ENCODE data around the gene MOSMO. TPM values are rescaled to one million over a fixed set of nuclear protein-coding genes. Genes with fewer than 3 reads are reported as not detected.
"Not testable (repeated sequence)": the region's sequence is repeated elsewhere in the genome, so short reads cannot be mapped to it uniquely, and the experiment has no call there.

Gene MOSMO
- polyA plus RNA-seq, 1 donor, result 13.4 TPM

DNA sequence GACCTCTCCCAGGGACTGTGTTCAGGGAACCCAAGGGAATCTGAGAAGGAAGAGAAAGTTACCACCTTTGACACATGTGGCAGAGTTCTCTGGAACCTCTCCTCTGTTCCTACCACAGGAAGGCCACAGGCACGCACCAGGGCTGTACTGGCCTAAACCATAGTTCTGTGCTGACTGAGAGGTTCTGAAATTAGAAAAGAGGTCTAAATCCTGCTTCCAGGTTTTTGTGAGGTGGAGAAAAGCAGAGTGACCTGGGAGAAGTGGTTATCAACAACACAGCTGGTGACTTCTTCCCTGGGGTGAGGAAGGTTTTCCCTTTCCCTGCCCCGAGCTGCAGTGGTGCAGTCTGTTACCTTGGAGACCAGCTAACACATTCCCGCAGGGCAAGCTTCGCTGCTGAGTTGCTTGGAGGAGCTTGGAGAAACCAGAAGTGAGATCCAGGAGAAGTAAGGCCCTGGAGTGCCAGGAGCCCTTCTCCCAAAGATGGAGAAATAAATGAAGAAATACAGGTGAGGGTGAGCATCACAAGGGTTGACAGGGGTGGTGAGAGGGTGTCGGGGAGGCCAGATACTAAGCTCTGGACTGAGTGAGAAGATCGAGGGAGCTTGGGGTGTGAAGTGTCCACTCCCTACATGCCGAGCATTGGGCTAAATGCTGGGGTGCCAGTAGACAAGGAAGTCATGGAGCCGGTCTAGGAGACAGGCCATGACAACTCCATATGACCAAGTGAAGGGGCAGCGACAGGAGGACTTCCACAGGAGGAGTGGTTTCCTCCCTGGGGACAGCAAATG lies 84.4 kb downstream of the MOSMO start, which contains the start of gene VWA3A:
VWA3A (plus strand) TSS at position 399 of the 791 bp plus-strand sequence; CDS start at position 496, 97 bp downstream.
- DNase-seq (ENCODE audit: low read depth), result no peak

DNA sequence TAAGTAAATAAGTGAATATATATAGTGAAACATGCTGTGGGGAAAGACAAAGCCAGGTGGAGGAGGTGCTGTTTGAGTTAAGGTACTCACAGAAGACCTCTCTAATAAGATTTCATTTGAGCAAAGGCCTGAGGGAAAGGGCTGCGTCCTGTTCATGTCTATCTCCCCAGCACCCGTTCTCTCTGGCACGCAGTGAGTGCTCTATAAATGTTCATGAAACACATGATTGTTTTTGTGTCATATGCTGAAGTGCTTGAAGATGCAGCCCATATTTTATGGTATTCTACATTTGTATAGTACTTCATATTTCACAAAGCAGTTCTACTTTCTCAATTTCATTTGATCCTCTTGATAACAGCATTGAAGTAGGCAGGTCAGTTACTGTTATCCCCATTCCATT lies 85.4 kb downstream of the MOSMO start:
- no peak for DNase-seq (ENCODE audit: low read depth)

DNA sequence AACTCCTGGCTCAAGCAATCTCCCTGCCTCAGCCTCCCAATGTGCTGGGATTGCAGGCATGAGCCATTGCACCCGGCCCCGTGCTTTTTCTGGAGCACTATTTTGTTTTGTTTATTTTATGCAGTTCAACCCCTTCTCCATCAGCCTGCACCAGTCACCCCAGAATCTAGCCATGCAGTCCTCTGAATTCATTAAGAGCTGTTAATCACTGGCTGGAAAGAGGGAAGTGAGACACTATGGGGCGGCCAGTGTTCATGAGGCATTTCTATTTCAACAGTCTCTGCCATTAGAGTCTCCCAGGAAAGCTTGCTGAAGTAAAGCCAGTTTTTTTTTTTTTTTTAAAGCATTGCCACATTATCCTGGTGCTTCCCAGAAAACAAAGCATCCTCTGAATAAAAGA lies 86.1 kb downstream of the MOSMO start:
- DNase-seq (ENCODE audit: low read depth), result no peak

DNA sequence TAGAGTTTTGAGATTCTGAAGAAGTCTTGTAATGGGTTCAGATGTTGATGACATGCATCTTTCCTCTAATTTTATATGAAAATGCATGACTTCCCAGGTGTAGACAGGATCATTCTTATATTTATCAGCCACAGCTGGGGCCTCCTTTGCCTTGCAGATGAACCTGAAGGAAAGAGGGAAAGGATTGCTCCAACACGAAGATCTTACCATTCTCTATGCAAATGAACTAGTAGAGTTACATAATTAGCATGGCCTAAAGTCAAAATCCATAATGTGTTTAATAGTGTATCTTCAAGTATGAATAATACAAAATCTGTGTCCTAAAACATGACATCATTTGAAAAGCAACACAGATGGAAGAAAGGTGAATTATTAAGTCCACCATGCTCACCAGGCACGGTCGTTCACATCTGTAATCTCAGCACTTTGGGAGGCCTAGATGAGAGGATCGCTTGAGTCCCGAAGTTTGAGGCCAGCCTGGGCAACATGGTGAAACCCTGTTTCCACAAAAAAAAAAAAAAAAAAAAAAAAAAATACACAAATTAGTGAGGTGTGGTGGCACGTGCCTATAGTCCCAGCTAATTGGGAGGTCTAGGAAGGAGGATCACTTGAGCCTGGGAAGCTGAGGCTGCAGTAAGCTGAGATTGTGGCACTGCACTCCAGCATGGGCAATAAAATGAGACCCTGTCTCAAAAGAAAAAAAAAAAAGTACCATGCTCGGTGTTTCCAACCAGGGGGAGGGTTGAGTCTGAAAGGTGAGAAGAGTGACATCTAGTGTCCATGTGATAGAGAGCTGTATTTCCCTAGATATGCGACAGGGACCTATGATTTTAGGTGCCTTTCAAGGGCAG lies 90.7 kb downstream of the MOSMO start:
- DNase-seq (ENCODE audit: low read depth), result peak; percentile 16

DNA sequence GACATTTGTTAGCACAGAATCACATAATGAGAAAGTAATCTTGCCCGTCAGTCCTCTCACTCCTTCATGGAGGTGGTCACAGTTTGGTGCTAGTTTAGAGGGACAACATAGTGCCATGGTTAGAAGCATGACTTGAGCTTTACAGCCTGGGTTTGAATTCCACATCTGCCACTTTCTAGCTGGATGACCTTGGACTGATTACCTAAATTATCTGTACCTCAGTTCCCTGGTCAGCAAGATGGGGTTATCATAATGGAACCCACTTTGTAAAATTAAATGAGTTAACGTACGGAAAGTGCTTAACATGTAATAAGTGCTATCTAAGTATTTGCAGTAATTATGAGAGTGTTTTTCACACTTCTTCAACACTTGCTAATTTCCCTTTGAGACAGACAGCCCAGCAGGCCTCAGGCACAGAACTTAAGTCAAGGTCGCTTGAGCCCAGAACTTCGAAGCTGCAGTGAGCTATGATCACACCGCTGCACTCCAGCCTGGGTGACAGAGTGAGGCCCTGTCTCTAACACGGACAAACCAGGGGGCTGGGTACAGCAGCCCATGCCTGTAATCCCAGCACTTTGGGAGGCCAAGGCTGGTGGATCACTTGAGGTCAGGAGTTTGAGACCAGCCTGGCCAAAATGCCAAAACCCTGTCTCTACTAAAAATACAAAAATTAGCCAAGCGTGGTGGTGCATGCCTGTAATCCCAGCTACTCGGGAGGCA lies 91.5 kb downstream of the MOSMO start:
- DNase-seq (ENCODE audit: low read depth), result no peak

DNA sequence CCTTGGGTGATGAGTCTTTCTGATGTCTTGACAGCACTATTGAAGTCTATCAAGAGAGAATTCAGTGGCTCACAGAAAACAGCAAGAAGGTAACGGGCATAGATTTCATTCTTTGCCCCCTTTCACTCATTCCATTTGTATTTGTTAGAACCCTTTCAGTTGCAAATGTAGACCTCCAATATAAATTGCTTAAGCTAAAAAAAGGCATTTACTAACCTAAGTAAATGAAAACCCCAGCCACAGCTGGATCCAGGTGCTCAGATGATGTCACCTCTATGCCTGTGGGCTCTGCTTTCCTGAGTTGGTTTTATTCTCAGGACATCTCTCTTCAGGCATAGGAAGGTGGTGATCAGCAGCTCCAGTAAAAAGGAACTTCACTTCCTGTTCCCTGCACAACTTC lies 95.5 kb downstream of the MOSMO start:
- DNase-seq (ENCODE audit: low read depth), result no peak

DNA sequence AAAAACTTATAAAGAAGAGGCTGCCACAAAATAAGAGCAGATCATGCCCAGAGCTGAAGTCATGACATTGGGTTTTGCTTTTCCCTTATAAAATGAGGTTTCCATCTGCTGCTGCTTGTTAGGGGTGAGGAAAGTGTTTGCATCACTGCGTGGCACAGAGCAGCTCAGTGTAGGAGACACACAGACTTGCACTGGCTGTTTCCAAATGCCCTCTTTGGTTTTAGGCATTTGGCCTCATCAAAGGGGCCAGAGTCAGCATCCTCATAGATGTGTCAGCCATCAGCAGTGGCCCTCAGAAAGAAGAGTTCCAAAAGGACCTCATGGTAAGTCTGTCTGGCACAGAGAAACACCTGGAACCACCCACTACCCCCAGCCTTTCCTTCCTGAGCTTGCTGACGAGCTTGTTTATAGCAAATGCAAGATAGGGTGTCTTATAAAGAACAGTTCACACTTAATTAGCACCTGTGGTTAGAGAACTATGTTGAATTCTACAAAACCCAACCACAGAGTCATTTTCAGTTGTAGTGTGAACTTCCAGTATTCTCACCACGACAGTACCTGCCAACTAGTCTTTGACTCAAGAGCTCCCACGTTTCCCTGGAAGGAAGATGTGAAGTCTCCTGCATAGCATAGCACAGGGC lies 101.5 kb downstream of the MOSMO start:
- DNase-seq (ENCODE audit: low read depth), result no peak

DNA sequence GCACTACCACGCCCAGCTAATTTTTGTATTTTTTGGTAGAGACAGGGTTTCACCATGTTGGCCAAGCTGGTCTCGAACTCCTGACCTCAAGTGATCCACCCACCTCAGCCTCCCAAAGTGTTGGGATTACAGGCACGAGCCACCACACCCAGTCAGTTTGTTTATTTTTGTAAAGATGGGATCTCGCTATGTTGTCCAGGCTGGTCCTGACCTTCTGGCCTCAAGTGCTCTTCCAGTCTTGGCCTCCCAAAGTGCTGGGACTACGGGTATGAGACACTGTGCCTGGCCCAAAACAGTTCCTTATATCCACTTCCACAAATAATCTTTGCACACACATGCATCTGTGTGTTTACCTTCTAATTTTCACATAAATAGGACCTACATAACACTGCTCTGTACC lies 103.7 kb downstream of the MOSMO start:
- DNase-seq (ENCODE audit: low read depth), result not testable (repeated sequence)

DNA sequence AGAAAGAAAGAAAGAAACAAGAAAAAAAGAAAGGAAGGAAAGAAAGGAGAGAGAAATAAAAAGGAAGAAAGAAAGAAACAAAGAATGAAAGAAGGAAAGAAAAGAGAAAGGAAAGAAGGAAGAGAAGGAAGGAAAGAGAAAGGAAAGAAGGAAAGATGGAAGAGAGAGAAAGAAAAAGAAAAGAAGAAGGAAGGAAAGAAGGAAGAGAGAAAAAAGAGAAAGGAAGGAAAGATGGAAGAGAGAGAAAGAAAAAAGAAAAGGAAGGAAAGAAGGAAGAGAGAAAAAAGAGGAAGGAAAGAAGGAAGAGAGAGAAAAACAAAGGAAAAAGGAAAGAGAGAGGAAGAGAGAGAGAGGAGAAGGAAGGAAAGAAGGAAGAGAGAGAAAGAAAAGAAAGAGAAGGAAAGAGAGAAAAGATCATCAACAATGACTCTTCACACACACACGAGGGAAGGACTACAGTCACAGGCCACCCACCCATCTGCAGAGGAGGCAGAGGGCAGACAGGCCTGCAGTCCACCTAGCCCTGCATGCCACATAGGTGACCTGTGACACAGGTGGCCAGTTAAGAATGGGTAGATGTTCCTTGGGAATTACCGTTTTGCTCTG lies 108.3 kb downstream of the MOSMO start:
- no peak for DNase-seq (ENCODE audit: low read depth)

DNA sequence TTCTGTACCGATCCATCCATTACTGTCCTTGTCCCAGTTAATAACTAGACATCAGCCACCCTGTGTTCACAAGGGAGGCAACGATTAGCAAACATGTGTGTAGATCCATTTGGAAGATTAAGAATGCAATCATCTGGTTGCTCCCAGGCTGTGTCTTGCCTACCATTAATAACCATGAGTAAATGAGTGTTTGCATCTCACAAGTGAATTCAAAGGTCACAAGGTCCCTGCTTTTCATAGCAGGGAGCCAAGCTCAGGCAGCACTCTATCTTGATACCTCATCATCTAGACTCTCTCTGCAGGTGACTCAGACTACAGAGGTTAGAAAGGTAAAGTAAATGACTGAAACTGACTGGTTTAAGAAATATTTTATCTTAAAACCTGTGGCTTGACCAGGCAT lies 109.7 kb downstream of the MOSMO start:
- DNase-seq (ENCODE audit: low read depth), result no peak

DNA sequence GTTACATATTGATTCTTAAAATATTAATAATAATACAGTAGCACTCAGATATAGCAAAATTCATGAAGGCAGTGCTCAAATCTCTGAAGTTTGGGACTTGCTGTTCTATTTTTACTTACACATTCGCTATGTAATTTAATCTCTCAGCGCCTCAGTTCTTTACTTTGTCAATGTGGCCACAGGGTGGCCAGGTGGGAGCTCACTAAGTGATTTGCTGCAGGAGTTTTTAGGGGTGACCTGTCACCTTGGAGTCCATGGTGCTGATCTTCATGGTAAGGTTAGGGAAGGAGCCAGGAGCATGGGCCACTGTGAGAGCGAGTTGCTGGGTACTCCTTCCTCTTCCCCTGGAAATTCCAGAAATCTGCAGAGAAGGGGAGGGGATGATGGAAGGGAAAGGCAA lies 112.5 kb downstream of the MOSMO start:
- DNase-seq (ENCODE audit: low read depth), result no peak

DNA sequence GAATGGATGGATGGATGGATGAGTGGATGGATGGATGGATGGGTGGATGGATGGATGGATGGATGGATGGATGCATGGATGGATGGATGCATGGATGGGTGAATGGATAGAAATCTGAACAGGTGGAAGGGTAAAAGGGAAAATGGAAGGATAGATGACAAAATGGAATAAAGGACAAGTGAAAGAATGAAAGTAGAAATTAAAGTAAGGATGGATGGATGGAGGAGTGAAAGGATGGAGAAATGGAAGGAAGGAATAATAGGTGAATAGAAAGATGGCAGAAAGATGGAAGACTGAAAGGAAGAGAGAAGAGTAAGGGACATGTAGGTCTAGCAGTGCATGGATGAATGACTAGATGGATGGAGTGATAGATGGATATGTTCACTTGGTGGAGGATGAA lies 114.3 kb downstream of the MOSMO start:
- no peak for DNase-seq (ENCODE audit: low read depth)

DNA sequence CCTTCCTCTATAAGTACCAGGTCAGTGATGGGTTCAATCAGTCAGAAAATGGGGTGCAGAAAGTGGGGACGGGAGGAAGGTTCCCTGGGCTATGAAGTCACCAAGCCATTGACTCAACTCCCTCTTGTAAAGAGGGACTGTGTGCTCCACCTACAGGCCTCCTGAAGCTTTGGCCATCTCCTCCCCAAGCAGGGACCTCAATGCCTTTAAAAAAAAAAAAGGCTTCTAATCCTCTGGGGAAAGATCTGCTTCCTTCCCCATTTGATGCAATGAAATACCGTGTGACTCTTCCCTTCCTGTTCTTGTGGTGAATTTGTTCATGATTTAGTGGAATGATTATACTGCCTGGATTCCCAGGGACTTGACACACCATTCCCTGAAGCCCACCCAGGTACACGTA lies 115.2 kb downstream of the MOSMO start:
- DNase-seq (ENCODE audit: low read depth), result no peak

DNA sequence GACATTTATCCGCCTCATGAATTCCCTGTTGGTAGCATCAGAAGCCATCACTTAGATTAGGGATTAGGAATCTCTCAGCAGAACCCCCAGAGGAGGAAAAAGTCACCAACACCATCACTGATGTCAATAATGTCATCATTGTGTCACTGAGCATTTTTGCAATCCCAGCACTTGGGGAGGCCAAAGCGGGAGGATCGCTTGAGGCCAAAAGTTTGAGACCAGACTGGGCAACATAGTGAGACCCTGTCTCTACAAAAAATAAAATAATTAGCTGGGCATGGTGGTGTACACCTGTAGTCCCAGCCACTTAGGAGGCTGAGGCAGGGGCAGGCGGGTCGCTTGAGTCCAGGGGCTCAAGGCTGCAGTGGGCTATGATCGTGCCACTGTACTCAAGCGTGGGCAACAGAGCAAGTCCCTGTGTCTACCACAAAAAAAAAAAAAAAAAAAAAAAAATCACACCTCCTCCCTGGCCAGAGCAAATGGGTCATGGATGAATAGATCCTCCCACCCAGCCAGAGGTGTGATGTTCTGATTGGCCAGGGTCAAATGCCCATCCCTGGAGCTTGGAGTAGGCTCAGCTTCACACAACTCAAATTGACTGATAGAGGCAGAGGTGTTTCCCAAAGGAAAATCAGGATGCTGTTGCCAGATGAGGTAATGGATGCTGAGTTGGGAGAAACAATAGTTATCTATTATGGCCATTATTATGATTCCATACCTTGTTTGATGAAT lies 116.0 kb downstream of the MOSMO start:
- DNase-seq (ENCODE audit: low read depth), result no peak

DNA sequence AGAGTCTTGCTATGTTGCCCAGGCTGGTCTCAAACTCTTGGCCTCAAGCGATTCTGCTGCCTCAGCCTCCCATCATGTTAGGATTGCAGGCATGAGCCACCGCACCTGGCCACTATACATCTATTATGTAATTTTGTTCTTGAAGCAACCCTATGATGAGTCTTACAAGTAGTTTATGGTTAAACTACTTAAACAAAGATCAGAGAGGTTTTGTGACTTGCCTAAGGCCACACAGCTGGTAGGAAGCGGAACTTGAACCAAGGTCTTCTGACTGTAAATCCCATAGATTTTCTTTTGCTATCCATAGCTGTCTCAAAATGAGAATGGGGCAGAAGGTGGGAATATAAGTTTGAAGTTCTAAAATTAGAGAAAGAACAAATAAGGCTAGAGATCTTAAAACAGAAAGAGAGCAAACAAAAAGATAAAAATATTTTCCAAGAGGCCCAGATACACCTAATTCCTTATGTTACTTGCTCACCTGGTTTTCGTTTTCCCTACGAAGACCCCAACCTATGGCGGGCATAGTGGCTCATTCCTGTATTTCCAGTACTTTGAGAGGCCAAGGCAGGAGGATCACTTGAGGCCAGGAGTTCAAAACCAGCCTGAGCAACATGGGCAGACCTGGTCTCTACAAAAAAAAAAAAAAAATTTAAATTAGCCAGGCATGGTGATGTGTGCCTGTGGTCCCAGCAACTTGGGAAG lies 116.8 kb downstream of the MOSMO start:
- no peak for DNase-seq (ENCODE audit: low read depth)

DNA sequence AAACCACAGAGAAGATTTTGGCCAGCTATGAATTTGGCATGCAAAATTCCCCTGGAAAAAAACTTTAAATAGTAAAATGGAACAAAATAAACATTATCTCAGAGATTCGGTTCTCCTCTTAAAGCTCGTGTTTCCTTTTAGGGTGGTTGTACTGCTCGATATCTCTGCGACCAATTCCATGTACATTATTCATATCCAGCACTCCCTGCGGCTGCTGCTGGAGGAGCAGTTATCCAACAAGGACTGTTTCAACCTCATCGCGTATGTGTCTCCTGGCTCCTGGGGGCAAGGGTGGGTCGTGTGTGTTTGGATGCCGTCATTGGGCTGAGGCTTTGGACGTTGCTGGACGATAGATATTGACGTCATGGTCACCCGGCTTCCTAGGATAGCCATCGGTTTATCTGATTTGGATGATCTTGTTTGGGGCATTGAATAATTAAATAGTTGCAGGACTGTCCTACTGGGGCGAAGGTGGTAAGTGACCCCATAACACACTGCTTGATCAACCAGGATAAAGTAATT lies 118.2 kb downstream of the MOSMO start:
- no peak for DNase-seq (ENCODE audit: low read depth)

DNA sequence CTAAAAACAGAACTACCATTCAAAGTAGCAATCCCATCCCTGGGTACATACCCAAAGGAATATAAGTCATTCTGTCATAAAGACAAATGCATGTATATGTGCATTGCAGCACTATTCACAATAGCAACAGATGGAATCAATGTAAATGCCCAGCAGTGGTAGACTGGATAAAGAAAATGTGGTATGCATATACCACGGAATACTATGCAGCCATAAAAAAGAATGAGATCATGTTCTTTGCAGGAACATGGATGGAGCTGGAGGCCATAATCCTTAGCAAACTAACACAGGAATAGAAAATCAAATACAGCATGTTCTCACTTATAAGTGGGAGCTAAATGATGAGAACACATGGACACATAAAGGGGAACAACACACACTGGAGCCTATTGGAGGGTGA lies 120.6 kb downstream of the MOSMO start:
- DNase-seq (ENCODE audit: low read depth), result not testable (repeated sequence)

DNA sequence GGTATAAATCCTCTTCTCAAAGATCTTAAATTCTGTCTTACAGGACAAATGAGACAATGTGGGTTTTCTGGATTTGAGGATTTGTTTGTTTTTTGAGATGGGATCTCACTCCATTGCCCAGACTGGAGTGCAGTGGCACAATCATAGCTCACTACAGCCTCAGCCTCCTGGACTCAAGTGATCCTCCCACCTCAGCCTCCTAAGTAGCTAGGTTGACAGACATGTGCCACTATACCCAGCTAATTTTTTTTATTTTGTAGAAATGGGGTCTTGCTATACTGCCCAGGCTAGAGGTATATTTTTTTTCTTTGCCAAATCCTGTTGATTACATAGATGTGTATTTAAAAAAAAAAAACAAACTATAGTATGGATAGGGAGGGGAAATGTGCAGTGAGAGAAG lies 122.6 kb downstream of the MOSMO start:
- no peak for DNase-seq (ENCODE audit: low read depth)

DNA sequence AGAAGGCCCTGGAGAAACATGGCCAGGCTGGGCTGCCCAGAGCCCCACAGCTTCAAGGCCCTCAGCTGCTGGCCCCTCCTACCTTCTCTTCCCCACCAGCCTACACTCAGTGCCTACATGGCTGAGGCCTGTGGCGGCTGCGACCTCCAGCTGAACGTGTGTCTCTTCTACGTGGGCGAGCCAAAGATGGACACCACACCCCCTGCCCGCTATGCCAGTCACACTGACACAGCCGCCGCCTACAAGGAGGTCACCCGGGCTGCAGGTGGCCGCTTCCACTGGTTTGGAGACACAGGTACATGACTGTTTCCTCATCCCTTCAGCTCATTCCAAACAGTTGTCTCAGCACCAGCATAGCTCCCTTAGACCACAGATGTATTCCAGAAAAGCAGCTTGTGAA lies 124.9 kb downstream of the MOSMO start:
- DNase-seq (ENCODE audit: low read depth), result no peak

All from forelimb muscle (tissue), 1 donor.